NCI-H774 (cell line): ENCODE results near the gene SLC35E2B.
"Not testable (repeated sequence)": the region's sequence is repeated elsewhere in the genome, so short reads cannot be mapped to it uniquely, and the experiment has no call there.

Experiments used
- DNase-seq: peaks from one replicate; lab custom pipeline; 2025; lab: John Stamatoyannopoulos, UW

SLC35E2B gene

GRCh38 chr1:1692714-1693647 lies at the start of gene SLC35E2B:
SLC35E2B (minus strand) TSS chr1:1692795; CDS start chr1:1676699, 16,096 bp downstream.
- peak; percentile 75 for DNase-seq

DNA sequence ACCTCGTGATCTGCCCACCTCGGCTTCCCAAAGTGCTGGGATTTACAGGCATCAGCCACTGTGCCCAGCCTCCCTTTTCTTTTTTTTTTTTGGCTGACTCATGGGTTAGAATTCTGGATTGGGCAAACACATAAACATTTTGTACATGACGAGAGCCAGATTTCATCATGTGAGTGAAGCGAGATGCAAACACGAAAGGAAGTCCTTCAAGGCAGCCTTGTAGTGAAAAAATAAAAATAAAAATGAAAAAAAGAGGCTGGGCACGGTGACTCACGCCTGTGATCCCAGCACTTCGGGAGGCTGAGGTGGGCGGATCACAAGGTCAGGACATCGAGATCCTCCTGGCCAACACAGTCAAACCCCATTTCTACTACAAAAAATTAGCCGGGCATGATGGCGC lies 48.4 kb upstream of the SLC35E2B start:
- not testable (repeated sequence) for DNase-seq

DNA sequence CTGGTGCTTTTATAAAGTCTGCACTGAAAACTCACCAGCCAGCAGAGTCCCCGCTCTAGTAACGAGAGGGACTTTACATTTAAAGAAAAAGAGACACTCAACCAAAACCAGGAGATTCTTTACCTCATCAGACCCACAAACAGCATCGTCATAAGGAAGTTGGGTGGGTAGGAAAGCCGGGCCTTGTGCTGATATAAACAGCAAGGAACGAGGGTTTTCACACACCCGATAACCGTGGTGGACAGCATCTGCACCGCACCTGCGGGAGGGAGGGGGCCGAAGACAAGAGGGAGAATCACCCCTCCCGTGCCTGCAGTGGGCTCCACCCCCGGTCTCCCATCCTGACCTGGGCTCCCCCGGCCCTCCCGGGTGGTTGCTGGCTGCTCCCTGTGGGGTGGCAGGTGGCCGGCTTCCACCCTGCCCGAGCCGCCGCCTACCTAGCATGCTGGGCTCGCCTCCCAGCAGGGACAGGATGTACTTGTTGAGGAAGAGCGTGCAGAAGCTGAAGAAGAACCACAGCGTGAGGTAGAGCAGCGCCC lies 46.3 kb upstream of the SLC35E2B start:
- not testable (repeated sequence) for DNase-seq

GRCh38 chr1:1737675-1738590 lies 45.3 kb upstream of the SLC35E2B start:
- not testable (repeated sequence) for DNase-seq

GRCh38 chr1:1732381-1732780 lies 39.8 kb upstream of the SLC35E2B start:
- DNase-seq: no peak

GRCh38 chr1:1730870-1731269 lies 38.3 kb upstream of the SLC35E2B start:
- DNase-seq: no peak

DNA sequence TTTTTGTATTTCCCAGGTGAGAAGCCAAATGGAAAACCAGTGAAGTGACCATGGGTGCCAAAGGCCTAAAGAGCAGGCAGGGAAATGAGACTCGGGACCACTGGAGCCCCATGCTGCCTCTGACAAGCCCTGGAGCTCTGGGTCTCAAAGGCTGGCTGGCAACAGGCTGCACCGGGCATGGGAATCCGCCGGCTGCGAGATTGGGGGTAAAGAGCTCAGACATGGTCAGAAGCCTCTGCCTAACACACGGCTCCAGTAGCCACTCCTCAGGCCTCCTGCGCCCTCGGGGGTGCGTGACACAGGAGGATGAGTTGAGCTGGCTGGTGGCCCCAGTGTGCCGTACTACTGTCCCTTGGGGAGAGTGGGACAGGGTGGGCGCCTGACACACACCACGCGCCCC lies 37.6 kb upstream of the SLC35E2B start:
- not testable (repeated sequence) for DNase-seq

DNA sequence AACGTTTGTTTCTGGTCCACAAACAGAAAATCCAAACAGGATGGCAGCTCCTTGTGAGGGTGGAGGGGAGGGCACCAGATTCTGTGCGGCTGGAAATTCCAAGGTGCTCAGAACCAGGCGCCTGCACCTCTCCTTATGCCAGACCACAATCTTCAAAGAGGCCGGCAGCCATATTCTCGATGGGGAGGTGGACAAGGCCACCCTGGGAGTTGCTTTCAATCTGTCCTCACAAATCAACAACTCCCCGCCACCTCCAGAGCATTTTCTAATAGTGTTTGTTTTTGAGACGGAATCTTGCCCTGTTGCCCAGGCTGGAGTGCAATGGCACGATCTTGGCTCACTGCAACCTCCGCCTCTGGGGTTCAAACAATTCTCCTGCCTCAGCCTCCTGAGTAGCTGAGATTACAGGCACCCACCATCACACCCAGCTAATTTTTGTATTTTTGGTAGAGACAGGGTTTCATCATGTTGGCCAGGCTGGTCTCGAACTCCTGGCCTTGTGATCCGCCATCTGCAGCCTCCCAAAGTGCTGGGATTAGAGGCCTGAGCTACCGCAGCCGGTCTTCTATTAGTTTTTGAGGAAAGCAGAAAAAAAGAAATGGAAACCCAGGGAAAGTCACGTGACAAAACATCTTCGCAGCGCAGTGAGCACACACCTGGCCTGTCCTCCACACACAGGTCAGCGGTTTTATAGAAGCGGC lies 36.7 kb upstream of the SLC35E2B start:
- DNase-seq: not testable (repeated sequence)

DNA sequence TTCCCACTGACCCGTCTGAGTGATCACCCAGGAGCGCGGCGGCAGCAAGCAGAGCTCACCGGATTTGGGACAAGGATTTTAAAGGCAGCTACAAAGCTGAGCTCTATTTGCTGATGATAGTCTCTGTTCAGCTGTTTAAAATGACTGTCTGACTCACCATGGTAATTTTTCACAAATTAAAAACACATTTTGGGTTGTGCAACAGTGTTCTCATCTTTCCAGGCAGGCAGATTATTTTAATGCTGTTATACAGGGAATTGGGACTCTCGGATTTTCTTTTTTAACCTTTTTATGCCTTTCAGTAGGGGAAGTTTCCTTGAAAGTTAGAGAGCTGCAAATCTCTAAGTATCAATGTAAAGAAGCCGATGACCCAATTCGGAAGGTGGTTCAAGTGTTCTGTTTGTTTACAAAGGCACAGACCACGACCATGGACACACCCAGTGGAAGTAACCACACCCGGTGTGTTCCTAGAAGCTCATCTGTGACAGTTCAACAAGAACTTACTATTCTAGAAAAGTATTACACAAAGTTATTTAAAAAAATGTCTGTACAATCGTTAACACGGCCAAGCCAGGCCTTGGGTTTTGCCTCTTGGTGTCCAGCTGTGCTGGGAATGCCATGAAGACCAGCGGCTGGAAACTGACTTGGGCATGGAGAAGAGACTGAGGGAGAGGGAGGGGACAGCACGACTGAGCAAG lies 35.9 kb upstream of the SLC35E2B start:
- DNase-seq: not testable (repeated sequence)

GRCh38 chr1:1727131-1727651 lies 34.6 kb upstream of the SLC35E2B start:
- not testable (repeated sequence) for DNase-seq

- DNase-seq: not testable (repeated sequence)
These were observed 33.5 kb upstream of the SLC35E2B start for GRCh38 chr1:1726088-1726487.

GRCh38 chr1:1724035-1724864 lies 31.7 kb upstream of the SLC35E2B start, which contains the start of gene CDK11A:
CDK11A (minus strand) TSS chr1:1724357; CDS start chr1:1722818, 1,539 bp downstream.
- peak; percentile 87 for DNase-seq

DNA sequence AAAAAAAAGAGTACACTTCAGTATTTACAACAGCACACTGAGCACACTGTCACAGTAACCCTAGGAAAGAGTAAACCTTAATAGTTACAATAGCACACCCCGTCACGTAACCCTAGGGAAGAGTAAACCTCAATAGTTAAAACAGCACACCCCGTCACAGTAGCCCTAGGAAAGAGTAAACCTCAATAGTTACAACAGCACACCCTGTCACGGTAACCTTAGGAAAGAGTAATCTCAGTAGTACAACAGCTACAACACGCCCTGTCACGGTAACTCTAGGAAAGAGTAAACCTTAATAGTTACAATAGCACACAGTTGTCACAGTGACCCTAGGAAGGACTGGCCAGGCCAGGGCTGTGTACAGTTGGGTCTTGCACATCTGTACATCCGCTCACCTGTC lies 28.6 kb upstream of the SLC35E2B start:
- DNase-seq: no peak

GRCh38 chr1:1715109-1715883 lies 22.7 kb upstream of the SLC35E2B start:
- DNase-seq: not testable (repeated sequence)

DNA sequence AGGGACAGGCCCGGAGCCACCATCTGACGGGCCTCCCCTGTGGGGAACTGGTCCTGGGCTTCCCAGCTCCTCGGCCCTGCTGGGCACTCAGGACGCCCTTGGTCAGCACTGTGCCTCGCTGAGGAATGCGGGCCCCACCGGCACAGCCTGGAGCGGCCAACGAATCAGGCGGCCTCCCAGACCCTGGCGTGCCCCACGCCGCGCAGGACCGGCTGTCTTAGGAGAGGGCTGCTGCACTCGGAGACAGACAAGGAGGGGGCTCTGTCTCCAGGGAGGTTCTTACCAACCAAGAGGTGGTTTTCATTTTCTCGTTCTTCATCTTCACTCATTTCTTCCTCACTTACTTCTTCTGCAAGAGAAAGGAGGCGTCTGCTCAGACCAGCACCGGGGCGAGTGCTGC lies 15.3 kb upstream of the SLC35E2B start:
- DNase-seq: not testable (repeated sequence)

- not testable (repeated sequence) for DNase-seq
These were observed 14.6 kb upstream of the SLC35E2B start for GRCh38 chr1:1707241-1707640.

DNA sequence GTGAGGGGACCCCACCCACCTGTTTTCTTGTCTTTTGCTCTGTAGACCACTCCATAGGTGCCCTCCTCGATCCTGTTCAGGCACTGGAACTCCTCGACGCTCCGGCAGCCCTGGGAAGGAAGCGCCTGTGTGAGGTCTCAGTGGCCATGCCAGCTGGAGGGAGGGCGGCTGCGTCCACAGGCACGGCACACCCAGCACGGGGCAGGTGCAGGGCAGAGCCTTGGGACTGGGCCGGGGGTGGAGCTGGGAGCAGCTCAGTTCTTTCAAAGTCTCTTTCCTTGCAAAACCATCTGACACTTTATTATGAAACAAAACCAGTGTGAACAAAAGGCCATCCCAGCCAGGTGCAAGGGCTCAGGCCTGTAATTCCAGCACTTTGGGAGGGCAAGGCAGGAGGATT lies 13.0 kb upstream of the SLC35E2B start:
- DNase-seq: not testable (repeated sequence)

DNA sequence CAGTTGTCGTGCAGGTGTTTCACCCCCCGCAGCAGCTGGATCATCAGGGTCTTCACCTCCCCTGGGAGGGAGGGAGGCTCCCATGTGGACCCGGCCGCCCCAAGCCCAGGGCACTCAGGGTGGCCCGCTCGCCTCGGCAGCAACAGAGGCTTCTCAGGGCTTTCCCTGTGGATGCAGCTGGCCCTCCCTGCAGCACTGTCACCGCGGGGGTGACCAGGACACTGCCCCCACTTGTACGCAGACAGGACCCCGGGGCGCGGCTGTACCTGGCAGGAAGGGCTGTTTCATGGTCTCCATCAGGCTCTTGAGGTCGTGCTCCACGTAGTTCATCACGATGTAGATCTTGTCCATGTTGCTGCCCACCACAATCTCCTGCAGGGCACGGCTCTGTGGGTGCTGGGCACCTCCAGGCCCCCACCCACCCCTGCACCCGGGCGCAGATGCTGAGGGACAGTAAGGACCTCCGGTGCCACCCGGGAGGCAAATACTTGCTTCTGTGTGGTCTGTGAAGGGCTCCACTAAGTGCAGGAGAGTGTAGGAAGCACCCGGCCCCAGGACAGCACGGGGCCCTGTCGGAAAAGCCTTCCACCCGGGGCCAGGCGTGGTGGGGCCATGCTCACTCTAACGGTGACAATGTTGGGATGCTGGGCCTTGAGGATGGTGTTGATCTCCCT lies 11.8 kb upstream of the SLC35E2B start:
- not testable (repeated sequence) for DNase-seq
